Transverse colon (tissue), 4 donors: ENCODE results near the gene SLMAP. TPM values are rescaled to one million over a fixed set of nuclear protein-coding genes. Genes with fewer than 3 reads are reported as not detected.

ENCODE experiments used
- DNase-seq: peaks from one replicate; pipeline ENCODE4 v3.0.0-alpha.2; 2019
- H3K27ac ChIP-seq, 4 donors: fragments of 200-600 bp; sonication (generic); 2 replicates each; pipeline ENCODE4 v1.5.1; 2016 to 2018; ENCODE audit warnings: inconsistent platforms in 4 of 4
- H3K27me3 ChIP-seq: fragments of 200-600 bp; sonication (generic); 2 replicates; pipeline ENCODE4 v1.5.1; 2017; ENCODE audit warnings: inconsistent platforms
- H3K36me3 ChIP-seq, 4 donors: fragments of 200-600 bp; sonication (generic); 2 replicates each; pipeline ENCODE4 v1.5.1; 2017 to 2019; ENCODE audit warnings: inconsistent platforms in 4 of 4
- H3K4me1 ChIP-seq, 4 donors: fragments of 200-600 bp; sonication (generic); 2 replicates each; pipeline ENCODE4 v1.5.1; 2017 to 2020; ENCODE audit warnings: inconsistent platforms in 4 of 4
- H3K4me3 ChIP-seq, 4 donors: fragments of 200-600 bp; sonication (generic); 1 replicate in 1 of 4; 2 replicates in 3 of 4; pipeline versions ENCODE4 v1.5.1 to v1.6.1; 2017 to 2019; ENCODE audit warnings: inconsistent platforms in 4 of 4
- H3K9me3 ChIP-seq, 2 donors: fragments of 200-600 bp; sonication (generic); 2 replicates each; pipeline ENCODE4 v1.5.1; 2017 to 2019; ENCODE audit warnings: inconsistent platforms in 2 of 2
- EP300 ChIP-seq: sonication (generic); formaldehyde crosslinking; IDR thresholded peaks from one replicate; pipeline ENCODE4 v1.6.1; 2017; ENCODE audit warnings: antibody characterized with exemption, low read depth
- POLR2A ChIP-seq: fragments of 450-650 bp; IDR thresholded peaks from one replicate; pipeline ENCODE4 v1.6.1; 2016; ENCODE audit warnings: antibody characterized with exemption, mild to moderate bottlenecking, moderate library complexity
- POLR2AphosphoS5 ChIP-seq, 3 donors: sonication (generic); formaldehyde crosslinking; IDR thresholded peaks; one replicate each; pipeline ENCODE4 v1.6.1; 2016; ENCODE audit warnings: antibody characterized with exemption in 3 of 3
- WGBS, 2 donors: methylation state at CpG; one replicate each; pipeline ENCODE4 v1.1.5; 2018; ENCODE audit warnings: low coverage in 1 of 2; 5-methylcytosine and 5-hydroxymethylcytosine counted together
- in situ Hi-C, 4 donors: fragments of 200-750 bp; cut with MboI; loops; one replicate each; pipeline versions ENCODE4 v1.15.0 to v1.15.1; 2017; ENCODE audit warnings: low sequenced_read_pairs in 3 of 4, low pct_ligation_motif_present in 1 of 4, low pct_unique_long_range_greater_than_20kb in 1 of 4
- intact Hi-C: fragments of 100-400 bp; cut with DNase I; formaldehyde crosslinking; loops from one replicate; pipeline ENCODE4 v1.15.1; 2023; ENCODE audit warnings: low total_unique reads
- total RNA-seq, 4 donors: library from RNA; depleted of rRNA; stranded (reverse); fragments of >200 nt; gene quantifications; one replicate each; pipeline ENCODE4 v1.1.0, GENCODE V29; 2016
- TF ChIP-seq, protein P1 (sequence below), 5 experiments: fragments of 200-600 bp in 3 of 5; fragments of 450-650 bp in 2 of 5; sonication (generic) in 3 of 5; IDR thresholded peaks; 1 replicate in 2 of 5; 2 replicates in 3 of 5; pipeline ENCODE4 v1.5.1; 2016 to 2017; ENCODE audit warnings: antibody characterized with exemption in 5 of 5, inconsistent platforms in 3 of 5, mild to moderate bottlenecking in 2 of 5, moderate library complexity in 1 of 5

The SLMAP gene
- total RNA-seq, 4 donors from 2014 or later: 111 to 162 (median 119) TPM

DNA sequence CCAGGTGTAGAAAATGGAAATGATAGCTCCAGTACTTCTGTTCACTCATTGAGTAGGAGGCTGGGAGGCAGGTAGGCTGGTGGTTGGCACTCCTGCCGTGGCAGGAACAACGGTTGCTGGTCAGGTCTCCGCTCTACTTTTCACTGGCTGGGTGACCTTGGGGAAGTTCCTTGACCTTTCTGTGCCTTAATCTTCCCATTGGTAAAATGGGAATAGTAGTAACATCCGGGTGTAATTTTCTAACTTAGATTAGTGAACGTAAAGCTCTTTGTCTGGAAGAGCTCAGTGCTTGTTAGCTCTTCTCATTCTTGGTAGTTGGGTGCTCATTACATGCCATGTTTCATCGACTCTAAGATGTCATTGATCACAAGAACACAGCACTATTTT lies 206.3 kb downstream of the SLMAP start:
- no peaks in the 10 kb centered on the region for H3K9me3 ChIP-seq
- DNase-seq: no peak
- WGBS, 2 donors: 84 to 90% methylated on average over 3 to 6 of the region's 6 CpGs
- H3K36me3 ChIP-seq: no peaks in the 10 kb centered on the region
- in situ Hi-C loops: no loop called here
- peaks cover 16 to 49% (median 19%) of the 10 kb centered on the region in 4 donors for H3K4me1 ChIP-seq
- peak overlapping the region; percentile 69 to 81 (median 75) for H3K27ac ChIP-seq
- intact Hi-C loops: no loop called here
- TF ChIP-seq POLR2AphosphoS5 (IDR thresholded peaks at IDR 0.05) (no peak), EP300 (no peak), POLR2A (no peak)
- TF ChIP-seq, protein P1, sequence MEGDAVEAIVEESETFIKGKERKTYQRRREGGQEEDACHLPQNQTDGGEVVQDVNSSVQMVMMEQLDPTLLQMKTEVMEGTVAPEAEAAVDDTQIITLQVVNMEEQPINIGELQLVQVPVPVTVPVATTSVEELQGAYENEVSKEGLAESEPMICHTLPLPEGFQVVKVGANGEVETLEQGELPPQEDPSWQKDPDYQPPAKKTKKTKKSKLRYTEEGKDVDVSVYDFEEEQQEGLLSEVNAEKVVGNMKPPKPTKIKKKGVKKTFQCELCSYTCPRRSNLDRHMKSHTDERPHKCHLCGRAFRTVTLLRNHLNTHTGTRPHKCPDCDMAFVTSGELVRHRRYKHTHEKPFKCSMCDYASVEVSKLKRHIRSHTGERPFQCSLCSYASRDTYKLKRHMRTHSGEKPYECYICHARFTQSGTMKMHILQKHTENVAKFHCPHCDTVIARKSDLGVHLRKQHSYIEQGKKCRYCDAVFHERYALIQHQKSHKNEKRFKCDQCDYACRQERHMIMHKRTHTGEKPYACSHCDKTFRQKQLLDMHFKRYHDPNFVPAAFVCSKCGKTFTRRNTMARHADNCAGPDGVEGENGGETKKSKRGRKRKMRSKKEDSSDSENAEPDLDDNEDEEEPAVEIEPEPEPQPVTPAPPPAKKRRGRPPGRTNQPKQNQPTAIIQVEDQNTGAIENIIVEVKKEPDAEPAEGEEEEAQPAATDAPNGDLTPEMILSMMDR (IDR thresholded peaks at IDR 0.05): no peak
- no peaks in the 10 kb centered on the region for H3K27me3 ChIP-seq
- H3K4me3 ChIP-seq: no peak overlapping the region

DNA sequence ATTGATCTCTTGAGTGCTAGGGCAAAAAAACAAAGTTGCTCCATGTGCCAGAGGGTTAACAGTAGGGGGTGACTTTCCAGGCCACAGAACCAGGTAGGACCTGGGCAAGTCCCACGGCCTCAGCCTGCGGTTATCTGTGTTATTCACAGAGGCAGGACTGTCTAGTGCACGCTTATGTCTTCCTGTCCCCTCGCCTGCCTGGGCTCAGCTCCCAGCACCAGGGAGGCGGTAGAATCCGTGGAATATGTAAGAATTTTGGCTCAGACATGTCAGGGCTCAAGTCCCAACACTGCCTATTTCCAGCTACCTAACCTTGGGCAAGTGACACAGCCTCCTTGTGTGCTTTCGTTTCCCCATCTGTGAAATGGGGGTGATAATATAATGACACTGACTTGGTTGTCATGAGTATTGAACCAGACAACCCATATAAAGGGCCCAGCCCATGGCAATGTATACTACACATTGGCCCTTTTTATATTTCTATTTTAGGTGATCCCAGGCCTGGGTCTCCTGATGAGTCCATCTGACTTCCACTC lies 207.8 kb downstream of the SLMAP start:
- no peak overlapping the region for H3K4me3 ChIP-seq
- no peaks in the 10 kb centered on the region for H3K9me3 ChIP-seq
- in situ Hi-C loops: no loop called here
- H3K4me1 ChIP-seq: peaks cover 11 to 52% (median 20%) of the 10 kb centered on the region in 4 donors
- TF ChIP-seq POLR2A (no peak), POLR2AphosphoS5 (IDR thresholded peaks at IDR 0.05) (no peak)
- TF ChIP-seq, protein P1 (IDR thresholded peaks at IDR 0.05): no peak
- 70% methylated on average over 7 of the region's 7 CpGs; no CpG with 5 or more reads in 1 of the 2 donors for WGBS, 2 donors
- DNase-seq: no peak
- intact Hi-C loops: no loop called here
- H3K27ac ChIP-seq: no peak overlapping the region
- no peaks in the 10 kb centered on the region for H3K27me3 ChIP-seq
- H3K36me3 ChIP-seq: no peaks in the 10 kb centered on the region

DNA sequence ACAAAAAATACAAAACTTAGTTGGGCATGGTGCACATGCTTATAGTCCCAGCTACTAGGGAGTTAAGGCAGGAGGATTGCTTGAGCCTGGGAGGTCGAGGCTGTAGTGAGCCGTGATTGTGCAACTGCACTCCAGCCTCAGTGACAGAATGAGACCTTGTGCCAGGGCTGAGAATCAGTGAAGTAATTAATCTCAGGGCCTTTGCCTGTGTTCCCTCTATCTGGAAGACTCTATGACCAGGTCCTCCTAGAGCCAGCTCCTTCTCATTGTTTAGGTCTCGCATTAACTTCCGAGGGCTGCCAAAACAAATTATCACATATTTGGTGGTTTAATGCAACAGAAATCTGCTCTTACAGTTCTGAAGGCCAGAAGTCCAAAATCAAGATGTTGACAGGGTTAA lies 210.7 kb downstream of the SLMAP start:
- intact Hi-C loops: no loop called here
- in situ Hi-C loops: no loop called here
- Histone ChIP-seq H3K4me1 (peaks cover 15 to 52% (median 21%) of the 10 kb centered on the region in 4 donors), H3K27ac (peak overlapping the region; percentile 39 to 69 (median 64)), H3K36me3 (no peaks in the 10 kb centered on the region), H3K27me3 (no peaks in the 10 kb centered on the region), H3K4me3 (no peak overlapping the region), H3K9me3 (no peaks in the 10 kb centered on the region)
- WGBS, 2 donors: 37 to 53% methylated on average over 4 of the region's 4 CpGs
- DNase-seq: no peak
- TF ChIP-seq POLR2AphosphoS5 (IDR thresholded peaks at IDR 0.05) (no peak), POLR2A (no peak), EP300 (no peak)
- TF ChIP-seq, protein P1 (IDR thresholded peaks at IDR 0.05): no peak

DNA sequence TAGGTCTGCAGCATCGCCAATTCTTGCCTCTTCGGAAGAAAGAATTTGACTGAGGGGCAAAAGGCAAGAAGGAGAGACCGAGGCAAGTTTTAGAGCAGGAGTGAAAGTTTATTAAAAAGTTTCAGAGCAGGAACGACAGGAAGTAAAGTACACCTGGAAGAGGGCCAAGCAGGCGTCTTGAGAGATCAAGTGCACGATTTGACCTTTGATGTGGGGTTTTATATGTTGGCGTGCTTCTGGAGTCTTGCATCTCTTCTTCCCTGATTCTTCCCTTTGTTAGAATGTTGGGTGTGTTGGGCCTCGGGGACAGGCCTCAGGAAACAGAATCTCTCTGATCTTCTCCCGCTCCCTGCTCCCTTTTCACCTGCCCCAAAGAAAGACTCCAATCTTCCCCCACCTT lies 211.5 kb downstream of the SLMAP start:
- Histone ChIP-seq H3K9me3 (no peaks in the 10 kb centered on the region), H3K4me3 (no peak overlapping the region), H3K4me1 (peaks cover 15 to 55% (median 28%) of the 10 kb centered on the region in 4 donors), H3K27me3 (no peaks in the 10 kb centered on the region), H3K27ac (peak overlapping the region; percentile 39 to 69 (median 64)), H3K36me3 (no peaks in the 10 kb centered on the region)
- in situ Hi-C loops (no loop called here), intact Hi-C loops (no loop called here)
- DNase-seq: peak; percentile 77
- peak in 1 of 3 donors; percentile 42 for TF ChIP-seq POLR2AphosphoS5 (IDR thresholded peaks at IDR 0.05)
- TF ChIP-seq, protein P1 (IDR thresholded peaks at IDR 0.05): no peak
- 49 to 95% methylated on average over 3 to 9 of the region's 9 CpGs for WGBS, 2 donors
